ENCODE data around the gene SURF1.
"Not testable (repeated sequence)": the region's sequence is repeated elsewhere in the genome, so short reads cannot be mapped to it uniquely, and the experiment has no call there.

The SURF1 gene

DNA sequence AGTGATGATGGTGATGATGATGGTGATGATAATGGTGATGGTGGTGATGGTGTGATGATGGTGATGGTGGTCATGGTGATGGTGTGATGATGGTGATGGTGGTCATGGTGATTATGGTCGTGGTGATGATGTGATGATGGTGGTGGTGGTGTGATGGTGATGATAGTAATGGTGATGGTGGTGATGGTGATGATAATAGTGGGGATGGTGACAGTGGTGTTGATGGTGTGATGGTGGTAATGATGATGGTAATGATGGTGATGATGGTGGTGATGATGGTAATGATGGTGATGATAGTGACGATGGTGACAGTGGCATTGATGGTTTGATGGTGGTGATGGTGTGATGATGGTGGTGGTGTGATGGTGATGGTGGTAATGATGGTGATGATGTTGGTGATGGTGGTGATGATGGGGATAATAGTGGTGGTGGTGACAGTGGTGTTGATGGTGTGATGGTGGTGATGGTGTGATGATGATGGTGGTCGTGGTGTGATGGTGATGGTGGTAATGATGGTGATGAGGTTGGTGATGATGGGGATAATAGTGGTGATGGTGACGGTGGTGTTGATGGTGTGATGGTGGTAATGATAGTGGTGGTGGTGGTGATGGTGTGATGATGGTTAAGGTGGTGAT lies 26.3 kb upstream of the SURF1 start:
- DNase-seq: no peak

DNA sequence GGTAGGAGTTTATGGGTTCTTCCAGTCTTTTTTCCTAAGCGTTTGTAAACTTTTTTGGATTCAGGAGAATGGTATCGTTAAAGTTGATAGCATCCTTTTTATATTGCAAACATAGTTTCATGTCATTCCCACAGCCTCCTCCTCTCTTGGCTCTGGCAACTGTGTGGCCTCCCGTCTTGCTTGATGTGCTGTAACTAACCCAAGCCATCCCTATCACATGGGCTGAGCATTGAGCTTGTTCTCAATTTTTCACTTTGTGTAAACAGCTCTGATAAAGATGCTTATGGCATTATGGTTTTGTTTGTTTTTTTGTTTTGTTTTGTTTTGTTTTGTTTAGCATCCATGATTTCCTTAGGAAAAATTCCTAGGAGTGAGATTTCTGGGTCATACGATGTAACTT lies 24.4 kb upstream of the SURF1 start:
- no peak for DNase-seq

DNA sequence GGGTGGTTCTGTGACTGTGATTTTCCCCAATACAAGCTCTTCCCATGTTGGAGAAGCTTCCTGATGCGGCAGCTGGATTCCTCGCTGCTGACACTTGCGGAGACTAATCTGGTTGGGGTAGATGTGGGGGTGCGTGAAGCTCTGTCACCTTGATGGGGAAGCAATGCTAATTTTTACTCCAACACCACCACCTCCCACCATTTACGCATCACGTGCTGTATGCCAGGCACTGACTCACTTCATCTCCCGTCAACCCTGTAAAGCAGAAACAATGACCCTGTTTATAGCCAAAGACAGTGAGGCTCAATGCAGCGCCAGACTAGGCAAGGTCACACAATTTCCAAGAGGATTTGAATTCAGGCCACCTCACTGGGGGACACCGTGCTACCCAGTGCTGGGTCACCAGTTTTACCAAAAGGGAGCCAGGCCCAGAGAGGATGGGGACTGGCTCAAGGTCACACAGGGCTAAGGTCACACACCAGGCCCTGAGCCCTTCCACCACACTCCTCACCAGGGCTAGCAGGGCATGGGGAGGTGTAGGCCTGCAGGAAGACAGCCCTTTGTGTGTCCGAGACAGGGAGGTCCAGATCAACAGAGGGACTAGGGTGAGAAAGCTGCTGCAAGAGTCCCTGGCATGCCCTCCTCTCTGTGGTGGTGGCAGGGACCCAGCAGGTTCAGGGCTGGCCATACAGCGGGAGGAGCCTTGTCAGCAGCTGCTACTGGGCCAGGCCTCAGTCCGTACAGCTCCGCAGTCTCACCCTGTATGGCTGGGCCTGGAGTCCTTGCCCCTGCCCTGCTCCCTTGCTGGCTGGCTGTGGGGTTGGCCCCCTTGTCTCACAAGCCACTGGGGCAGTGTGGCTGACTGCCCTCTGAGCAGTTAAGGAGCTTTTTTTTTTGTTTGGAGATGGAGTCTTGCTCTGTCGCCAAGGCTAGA lies 23.1 kb upstream of the SURF1 start:
- no peak for DNase-seq

DNA sequence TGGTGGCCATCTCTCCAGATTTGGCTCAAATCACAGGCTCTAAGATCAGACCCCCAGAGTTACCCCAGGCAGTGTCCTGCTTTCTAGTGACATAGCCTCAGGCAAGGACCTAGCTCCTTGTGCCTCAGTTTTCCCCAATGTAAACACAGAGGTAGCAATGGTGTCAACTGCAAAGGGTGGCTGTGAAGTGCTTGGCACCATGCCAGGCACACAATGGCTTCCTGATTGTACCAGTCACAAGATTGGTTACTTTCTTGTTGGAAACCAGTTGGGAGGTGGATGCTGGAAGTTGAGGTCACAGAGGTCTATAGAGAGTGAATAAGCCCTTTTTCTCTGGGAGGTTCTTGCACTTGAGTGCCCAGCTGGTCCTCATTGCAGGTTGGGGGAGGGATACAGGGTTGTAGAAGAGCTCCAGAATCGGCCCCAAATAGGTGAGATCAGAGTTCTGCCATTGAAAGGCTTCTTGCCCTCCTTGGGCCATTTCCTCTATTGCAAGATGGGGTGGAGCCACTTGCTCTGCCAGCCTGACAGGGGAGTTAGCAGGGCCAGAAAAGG lies 22.2 kb upstream of the SURF1 start:
- DNase-seq: no peak

DNA sequence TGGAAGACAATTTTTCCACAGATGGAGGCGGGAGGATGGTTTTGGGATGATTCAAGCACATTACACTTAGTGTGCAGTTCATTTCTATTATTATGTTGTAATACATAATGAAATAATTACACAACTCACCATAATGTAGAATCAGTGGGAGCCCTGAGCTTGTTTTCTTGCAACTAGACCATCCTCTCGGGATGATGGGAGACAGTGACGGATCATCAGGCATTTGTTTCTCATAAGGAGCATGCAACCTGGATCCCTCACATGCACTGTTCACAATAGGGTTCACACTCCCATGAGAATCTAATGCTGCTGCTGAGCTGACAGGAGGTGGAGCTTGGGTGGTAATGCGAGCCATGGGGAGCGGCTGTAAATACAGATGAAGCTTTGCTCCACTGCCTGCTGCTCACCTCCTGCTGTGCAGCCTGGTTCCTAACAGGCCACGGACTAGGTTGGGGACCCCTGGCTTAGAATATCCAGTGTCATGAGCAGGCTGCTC lies 21.5 kb upstream of the SURF1 start:
- peak; percentile 13 for DNase-seq

DNA sequence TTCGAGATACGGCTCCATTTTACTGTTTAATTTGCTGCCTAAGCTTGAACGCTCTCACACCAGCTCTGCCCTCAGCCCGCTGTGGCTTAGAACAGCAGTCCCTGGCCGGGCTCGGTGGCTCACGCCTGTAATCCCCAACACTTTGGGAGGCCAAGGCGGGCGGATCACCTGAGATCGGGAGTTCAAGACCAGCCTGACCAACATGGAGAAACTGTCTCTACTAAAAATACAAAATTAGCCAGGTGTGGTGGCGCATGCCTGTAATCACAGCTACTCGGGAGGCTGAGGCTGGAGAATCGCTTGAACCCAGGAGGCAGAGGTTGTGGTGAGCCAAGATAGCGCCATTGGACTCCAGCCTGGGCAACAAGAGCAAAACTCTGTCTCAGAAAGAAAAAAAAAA lies 21.0 kb upstream of the SURF1 start:
- DNase-seq: not testable (repeated sequence)

DNA sequence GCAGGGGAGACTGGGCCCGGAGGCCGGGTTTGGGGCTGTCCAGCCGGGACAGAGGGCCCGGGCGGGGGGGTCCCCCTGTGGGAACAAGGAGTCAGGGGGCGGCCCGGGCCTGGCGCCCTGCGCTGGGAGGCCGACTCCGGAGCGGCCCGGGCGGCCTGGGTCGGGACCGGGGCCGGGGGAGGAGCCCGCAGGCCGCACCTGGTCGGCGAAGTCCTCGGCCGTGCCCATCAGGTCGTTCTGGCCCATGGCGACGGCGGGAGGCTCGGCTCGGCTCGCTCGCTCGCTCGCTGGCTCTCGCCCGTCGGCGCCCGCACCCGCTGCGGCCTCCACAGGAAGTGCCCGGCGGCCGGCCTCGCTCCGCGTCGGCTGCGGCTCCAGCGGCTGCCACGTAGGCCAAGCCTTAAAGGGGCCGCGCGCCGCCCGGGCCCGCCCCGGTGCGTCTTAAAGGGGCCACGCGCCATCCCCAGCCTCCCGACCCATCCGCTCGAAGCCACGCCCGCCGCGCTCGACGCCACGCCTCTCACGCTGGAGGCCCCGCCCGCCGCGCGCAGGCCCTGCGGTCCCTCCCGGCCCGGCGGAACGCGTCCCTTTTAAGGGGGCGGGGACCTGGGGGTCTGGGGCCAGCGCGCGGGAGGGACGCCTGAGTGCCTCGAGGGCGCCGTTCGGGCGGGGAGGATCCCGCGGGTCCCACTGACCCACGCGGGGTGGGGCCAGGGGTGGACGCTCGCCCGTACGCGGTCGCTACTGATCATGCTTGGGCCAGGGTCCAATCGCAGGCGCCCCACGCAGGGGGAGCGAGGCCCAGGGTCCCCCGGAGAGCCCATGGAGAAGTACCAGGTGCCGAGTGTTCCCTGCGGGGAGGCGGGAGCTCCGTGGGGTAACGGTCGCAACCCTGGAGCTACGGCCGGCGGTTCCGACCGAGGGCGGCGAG lies 19.7 kb upstream of the SURF1 start, which contains the start of the genes STKLD1 and SURF4:
STKLD1 (plus strand) TSS at position 643 of the 931 bp plus-strand sequence; CDS start at position 751, 108 bp downstream.
SURF4 (minus strand) TSS at position 337 of the 931 bp plus-strand sequence; CDS start at position 246, 91 bp downstream.
- DNase-seq: peak; percentile 97

DNA sequence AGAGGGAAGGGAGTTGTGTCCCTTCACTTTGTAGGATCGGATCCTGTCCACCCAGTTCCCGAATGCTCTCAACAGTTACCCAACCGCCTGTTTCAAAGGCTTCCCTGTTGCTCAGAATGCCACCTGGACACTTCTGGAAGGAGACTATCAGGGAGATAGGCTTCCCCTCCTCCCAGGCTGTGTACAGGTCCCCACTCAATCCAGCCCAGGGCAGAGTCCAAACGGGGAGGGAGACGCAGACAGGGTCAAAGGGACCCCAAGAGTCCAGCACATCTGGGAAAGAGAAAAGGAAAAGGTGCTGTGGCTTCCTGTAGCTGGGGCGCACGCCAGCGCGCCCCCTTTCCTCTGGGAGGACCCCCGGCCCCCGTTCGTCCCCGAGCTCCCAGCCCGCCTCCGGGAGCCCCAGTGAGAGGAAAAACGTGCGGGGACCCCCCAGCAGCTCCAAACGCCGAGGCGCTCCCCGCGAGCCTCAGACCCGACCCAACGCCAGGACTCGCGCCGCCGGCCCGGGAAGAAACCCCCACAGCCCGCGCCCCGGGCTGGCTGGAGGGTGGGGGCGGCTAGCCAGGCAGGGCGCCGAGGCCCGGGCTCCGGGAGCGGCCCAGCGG lies 18.9 kb upstream of the SURF1 start:
- peak; percentile 72 for DNase-seq

DNA sequence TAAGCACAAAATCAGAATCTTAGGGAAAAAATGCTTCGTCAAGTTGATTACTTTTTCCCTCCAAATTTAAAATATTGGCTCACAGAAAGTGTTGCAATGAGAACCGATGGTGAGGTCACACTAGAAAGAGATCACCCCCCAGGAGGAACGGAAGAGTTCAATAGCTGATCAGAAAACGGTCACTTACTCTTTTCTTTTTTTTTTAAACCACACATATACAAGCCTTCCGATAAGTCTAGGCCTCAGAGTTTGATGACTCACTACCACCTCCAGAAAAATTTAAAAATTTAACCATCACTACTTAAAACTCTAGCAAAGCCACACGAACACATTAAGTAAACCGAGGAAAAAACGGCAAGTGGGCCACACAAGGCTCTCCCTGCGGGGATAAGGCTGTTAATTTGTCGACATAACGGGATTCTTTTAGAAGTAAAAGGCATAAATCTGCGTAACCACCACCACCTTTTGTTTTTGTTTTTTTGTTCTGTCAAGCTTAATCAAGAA lies 18.4 kb upstream of the SURF1 start:
- DNase-seq: peak; percentile 66

DNA sequence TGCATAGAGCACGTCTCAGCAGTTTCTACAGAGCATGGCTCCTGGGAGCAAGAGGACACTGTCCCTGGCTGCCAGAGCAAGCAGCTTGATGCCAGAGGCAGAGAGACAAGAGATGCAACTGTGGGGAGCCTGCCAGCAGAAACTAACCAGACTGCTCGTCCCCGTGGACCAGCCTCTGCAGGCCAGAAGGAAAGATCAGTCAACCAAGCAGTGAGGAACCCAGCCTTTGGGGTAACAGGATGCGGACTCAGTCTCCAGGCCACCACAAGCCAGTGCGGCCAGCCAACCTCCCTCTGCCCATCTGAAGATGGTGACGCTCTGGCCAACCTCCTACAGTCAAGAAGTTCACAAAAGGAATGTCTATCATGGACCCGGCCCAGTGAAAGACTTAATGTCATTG lies 15.9 kb upstream of the SURF1 start:
- DNase-seq: no peak

DNA sequence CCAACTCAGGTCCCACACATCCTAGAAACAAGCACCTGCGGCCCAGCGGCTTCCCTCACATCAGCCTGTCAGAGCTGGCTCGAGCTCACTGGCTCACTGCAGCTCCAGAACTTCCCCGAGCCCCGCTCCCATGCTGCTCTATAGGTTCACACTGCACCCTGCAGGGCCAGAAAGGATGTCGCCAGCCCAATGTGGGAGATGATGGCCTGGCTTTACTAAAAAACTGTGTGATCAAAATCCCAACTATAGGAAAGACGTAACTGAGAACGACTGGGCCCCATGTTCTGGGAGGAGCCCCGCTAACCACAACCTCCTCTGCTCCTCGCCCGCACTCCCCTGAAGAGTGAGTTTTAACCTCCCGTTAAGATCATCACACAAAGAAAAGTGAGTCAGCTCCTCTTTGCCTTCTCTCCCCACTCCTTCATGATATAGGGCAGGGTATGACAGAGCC lies 15.0 kb upstream of the SURF1 start:
- no peak for DNase-seq

DNA sequence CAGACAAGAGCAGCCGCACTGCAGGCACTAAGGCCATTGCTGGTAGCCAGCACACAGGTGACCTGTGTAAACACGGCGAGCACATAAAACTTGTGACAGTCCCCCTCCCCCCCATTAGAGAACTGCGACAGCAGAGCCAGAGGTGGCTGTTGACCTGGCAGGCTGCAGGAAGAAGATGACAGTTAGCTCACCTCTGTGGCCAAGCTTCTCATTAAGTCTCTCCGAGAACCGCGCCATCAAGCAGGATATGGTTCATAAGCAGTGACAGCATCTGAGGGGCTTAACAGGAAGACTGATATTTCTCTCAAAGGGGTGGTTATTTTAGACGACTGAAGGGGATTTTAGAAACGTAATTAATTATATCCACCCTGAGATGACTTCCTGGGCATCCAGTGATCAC lies 14.4 kb upstream of the SURF1 start:
- DNase-seq: no peak

DNA sequence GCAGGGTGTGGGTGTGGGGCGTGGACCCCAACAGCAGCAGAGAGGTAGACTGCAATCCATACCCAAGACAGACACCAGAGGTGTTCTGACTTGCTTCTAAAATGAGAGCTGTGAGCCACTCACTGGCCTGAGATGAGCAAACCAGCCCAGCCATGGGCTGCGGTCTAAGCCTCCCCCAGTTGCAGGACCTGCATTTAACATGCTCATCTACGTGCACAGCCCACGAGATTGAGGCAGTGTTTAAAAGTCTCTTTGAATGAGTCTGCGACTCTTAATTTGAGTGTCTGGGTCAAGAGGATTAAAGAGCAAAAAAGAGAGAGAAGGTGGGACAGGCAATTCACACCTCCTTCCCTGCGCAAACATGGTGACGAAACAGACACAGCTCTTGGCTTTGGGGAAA lies 13.6 kb upstream of the SURF1 start:
- DNase-seq: no peak

DNA sequence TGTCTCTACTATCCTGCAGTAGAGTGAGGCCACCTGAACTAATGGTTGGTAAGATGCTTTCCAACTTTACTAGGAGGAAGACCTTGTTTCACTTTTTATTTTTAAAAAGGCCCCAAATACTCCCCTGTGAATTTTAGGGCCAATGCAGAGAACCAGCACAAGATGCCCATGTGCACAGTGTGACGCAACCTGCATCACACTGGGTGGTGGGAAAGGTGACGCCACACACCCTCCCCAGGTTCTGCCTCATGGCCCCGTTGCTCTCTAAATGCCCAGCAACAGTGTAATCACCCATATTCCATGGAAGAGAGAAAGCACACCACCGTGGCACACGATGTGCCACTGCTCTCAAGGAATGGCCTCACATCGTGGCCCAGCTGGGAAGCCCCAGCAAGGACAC lies 13.1 kb upstream of the SURF1 start:
- no peak for DNase-seq

DNA sequence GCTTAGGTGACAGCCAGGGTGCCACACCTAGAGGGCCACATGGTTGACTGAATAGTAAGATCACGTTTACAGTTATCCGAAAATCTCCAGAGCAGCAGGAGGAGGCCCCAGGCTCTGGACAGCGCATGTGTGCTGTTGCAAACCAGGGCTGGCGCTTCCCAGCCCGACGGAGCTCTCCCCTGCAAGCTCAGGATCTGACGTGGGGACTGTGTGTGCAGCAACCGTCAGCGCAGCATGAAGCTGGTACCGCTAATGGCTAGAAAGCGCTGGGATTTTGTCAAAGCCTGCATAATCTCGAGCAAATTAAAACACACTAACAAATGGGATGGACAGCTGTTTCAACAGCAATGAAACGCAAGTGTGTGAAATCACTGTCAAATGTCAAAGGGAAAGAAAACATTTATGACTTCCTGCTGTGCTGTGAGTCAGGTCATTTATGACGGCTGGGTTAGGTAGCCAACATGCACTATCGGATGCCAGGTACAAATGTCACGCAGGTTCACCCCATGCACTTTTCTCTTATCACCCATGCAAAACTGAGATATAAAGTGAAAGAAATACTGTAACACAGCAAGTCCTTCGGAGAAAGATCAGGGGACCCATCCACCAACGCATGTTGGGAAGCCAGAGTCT lies 12.1 kb upstream of the SURF1 start:
- no peak for DNase-seq

DNA sequence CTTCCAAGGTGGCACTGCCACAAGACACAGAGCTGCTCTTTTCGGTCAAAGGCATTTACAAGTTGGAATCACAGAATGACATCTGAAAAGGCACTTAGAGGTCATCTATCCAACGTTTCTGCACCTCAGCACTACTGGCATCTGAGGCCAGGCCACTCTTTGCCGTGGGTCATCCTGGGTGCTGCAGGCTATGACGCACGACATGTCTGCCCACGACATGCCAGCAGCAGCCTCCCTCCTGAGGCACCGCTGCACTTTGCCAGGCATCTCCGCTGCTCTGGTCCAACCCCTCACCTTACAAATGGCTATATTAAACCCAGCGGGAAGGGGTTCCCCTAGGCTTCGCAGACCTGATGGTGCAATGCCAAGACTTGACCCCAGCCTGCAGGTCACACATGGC lies 11.5 kb upstream of the SURF1 start:
- DNase-seq: no peak

DNA sequence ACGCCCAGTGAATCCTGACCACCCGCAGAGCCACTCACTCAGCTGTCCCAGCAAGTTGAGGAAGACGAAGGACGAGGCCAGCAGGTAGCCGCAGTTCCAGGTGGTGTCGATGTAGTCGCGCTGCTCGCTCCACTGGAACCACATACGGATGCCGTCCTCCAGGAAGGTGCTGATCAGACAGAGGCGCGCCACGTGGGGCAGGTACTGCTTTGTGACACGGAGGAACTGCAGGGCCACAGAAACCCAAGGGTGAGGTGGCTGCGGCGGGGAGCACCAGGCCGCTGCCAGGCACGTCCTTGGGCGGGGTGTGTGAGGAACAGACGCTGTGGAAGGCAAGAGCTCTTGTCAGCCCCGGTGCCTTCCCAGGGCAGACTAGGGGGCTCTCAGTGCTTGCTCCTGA lies 10.9 kb upstream of the SURF1 start:
- no peak for DNase-seq

DNA sequence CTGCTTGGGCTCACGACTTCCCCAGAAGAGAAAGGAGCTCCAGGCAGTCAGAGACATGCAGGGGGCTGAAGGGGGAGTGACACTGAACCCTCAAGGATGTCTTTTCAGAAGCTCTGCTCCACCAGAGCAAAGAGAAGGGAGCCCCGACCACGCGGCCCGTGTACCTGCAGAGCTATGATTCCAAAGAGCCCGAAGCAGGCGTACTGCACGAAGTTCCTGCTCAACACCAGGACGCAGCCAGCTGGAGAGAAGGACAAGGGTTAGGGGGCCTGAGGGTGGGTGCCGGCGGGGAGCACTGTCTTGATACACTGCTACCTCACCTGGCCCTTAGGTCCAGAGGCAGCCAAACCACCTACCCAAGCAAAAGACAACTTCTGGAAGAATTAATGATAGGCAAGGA lies 10.1 kb upstream of the SURF1 start:
- no peak for DNase-seq

DNA sequence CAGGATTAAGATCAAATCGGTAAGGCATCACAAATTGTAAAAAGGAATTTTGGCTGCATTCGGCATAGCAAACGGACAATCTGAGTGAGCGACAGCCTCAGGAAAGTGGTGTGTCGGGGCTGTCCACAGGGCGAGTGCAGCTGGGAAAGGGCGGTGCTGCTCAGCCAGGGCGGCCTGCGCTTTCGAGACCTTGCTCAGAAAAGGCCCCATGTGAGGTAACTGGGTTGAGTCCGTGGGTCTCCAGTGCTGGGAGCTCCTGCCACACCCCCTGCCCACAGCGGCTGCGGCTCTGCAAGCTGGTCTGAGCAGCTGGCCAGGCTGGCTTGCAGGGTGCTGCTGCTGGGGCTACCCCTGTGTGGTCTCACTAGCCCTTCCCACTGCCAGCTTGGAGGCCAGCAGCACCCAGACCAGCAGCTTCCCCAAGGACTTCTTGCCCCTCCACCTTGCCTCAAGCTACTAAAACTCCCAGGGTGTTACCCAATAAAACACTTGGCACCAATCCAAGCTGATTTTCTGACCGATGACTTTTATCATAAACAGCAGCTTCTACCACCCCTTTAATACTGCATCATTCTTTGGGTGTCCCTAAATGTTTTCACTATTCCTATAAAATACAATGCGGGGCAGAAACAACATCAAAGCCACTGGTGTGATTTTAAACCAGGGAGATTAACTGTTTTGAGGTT lies 6.2 kb upstream of the SURF1 start:
- no peak for DNase-seq

DNA sequence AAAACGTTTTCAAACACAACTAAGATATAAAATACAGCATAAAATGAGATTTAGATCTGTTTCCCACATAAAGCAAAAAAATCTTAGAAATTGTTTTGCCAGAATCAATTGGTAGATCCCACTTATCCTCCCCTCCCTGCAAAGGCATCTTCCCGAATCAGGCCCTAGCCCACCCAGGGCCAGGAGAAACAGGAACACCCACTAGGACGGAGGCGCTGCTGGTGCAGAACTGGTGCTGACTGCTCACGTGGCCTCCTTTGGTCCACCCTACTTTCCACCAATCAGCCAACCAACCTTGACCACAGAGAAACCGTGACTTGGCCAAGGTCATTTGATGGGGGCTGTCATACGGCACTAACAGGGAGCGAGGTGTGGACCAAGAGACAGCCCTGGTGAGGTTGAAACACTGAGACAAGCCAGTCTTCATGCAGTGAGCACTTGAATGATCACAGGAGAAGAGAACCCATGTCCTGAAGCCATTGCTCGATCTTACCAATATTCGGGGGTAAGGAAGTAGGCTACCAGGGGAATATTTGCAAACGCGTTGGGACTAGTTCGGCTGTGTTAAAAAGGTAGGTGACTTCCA lies 5.3 kb upstream of the SURF1 start:
- no peak for DNase-seq

Measured in OCI-M1 (cell line).